GM20000 (cell line): ENCODE measurements around the gene PHETA1.
"Not testable (repeated sequence)": the region's sequence is repeated elsewhere in the genome, so short reads cannot be mapped to it uniquely, and the experiment has no call there.

Source experiments
- DNase-seq: peaks from one replicate; pipeline ENCODE4 v3.0.0; 2012; ENCODE audit warnings: low spot score
- CTCF ChIP-seq: IDR thresholded peaks from 2 replicates; pipeline ENCODE4 v1.5.1; 2012; ENCODE audit warnings: mild to moderate bottlenecking, control low read depth; ENCODE audit errors: extremely low read depth, missing control alignments

PHETA1 gene

GRCh38 chr12:111335811-111336210 lies 33.1 kb downstream of the PHETA1 start:
- no peak for TF ChIP-seq CTCF
- no peak for DNase-seq

GRCh38 chr12:111335301-111335700 lies 33.6 kb downstream of the PHETA1 start:
- not testable (repeated sequence) for DNase-seq

GRCh38 chr12:111334393-111334915 lies 34.4 kb downstream of the PHETA1 start:
- DNase-seq = no peak
- no peak for TF ChIP-seq CTCF

- DNase-seq = peak; percentile 59
- no peak for TF ChIP-seq CTCF
Observed at GRCh38 chr12:111330800-111331752, 37.8 kb downstream of the PHETA1 start.

- no peak for TF ChIP-seq CTCF
- DNase-seq = no peak
Observed at GRCh38 chr12:111328138-111328537, 40.8 kb downstream of the PHETA1 start.

- no peak for TF ChIP-seq CTCF
- DNase-seq = no peak
Observed at GRCh38 chr12:111327474-111327873, 41.4 kb downstream of the PHETA1 start.

- no peak for DNase-seq
- no peak for TF ChIP-seq CTCF
Observed at GRCh38 chr12:111322336-111323250, 46.3 kb downstream of the PHETA1 start.
